ENCODE data around the gene ATP8B2. TPM values are rescaled to one million over a fixed set of nuclear protein-coding genes. Genes with fewer than 3 reads are reported as not detected.
A peak's percentile ranks its signal among the peaks of the same experiment; 100 is the strongest.

Gene ATP8B2
- polyA plus RNA-seq, 1 of the 3 experiments (the other 2 are of a cell fraction): 50.7 TPM

GRCh38 chr1:154324241-154324640 lies 1.1 kb upstream of the ATP8B2 start:
- DNase-seq: no peak
- peak overlapping the region; percentile 89 for H2AFZ ChIP-seq (ENCODE audit: low read depth)
- H3K27me3 ChIP-seq (ENCODE audit: insufficient read depth): no peaks in the 10 kb centered on the region; the same call in 1 of the 2 replicates
- peaks cover 6% of the 10 kb centered on the region for H4K20me1 ChIP-seq (ENCODE audit: insufficient read depth)
- no peak for TF ChIP-seq MEF2A (IDR thresholded peaks at IDR 0.05; ENCODE audit: borderline replicate concordance, low read depth)
- no peak for TF ChIP-seq NFIC (IDR thresholded peaks at IDR 0.05; ENCODE audit: borderline replicate concordance)
- no peak for TF ChIP-seq REST (IDR thresholded peaks at IDR 0.05; ENCODE audit: low read depth, low read length)
- no peak for TF ChIP-seq USF2 (IDR thresholded peaks at IDR 0.05; ENCODE audit: borderline replicate concordance, low read depth, low read length)
- TF ChIP-seq RCOR1 (IDR thresholded peaks at IDR 0.05; ENCODE audit: low read length): no peak
- TF ChIP-seq SMC3 (IDR thresholded peaks at IDR 0.05; ENCODE audit: low read depth, low read length): no peak
- no peak for TF ChIP-seq CTCF (IDR thresholded peaks at IDR 0.05)
- no peak for TF ChIP-seq EP300 (IDR thresholded peaks at IDR 0.05; ENCODE audit: borderline replicate concordance in 1 of 2, low read depth in 1 of 2, low read length in 1 of 2)
- no peak for TF ChIP-seq GABPA (IDR thresholded peaks at IDR 0.05; ENCODE audit: low read depth)
- no peak for TF ChIP-seq TAF1 (IDR thresholded peaks at IDR 0.05; ENCODE audit: borderline replicate concordance, low read depth, low read length)
- TF ChIP-seq EZH2phosphoT487 (IDR thresholded peaks at IDR 0.05; ENCODE audit: borderline replicate concordance, low read depth): no peak
- TF ChIP-seq RFX5 (IDR thresholded peaks at IDR 0.05; ENCODE audit: low read length): no peak
- TF ChIP-seq MXI1 (IDR thresholded peaks at IDR 0.05; ENCODE audit: low read depth, low read length): no peak
- H3F3A ChIP-seq (replicated peaks; ENCODE audit: insufficient read depth): peaks cover 11% of the 10 kb centered on the region
- ChIA-PET POLR2A (no interaction called here), CTCF (interaction anchor here (0.5 to 6.3 kb wide), 17 partner anchors 8 to 502 kb away, joined by 3 to 99 read pairs (median 7); partner anchors contain the start of genes HAX1 and IL6R)
- 0 out of 2 replicates have a peak overlapping the region, but pooled peaks have one; percentile 91 for H3K9ac ChIP-seq
- H3K4me1 ChIP-seq (ENCODE audit: control insufficient read depth in 1 of 2, insufficient read depth in 2 of 2, low read depth in 1 of 2, low read length in 1 of 2): peaks cover 21 to 38% of the 10 kb centered on the region in 2 experiments; a peak in 3 of 4 replicates
- peak overlapping the region; percentile 78 to 84; a peak in 3 of 4 replicates for H3K4me3 ChIP-seq (ENCODE audit: low read depth in 2 of 2, low read length in 1 of 2)
- no peaks in the 10 kb centered on the region for H3K36me3 ChIP-seq (replicated peaks in 1 of 2; ENCODE audit: control insufficient read depth in 1 of 2, insufficient read depth in 2 of 2, low read length in 1 of 2)
- H3K79me2 ChIP-seq (ENCODE audit: insufficient read depth): peaks cover 35% of the 10 kb centered on the region
- H3K4me2 ChIP-seq: peak overlapping the region; percentile 94
- 100% methylated on average over 1 of the region's 2 CpGs for WGBS (ENCODE audit: low lambda C conversion rate)
- no peaks in the 10 kb centered on the region for H3K9me3 ChIP-seq
- peak overlapping the region in 1 of 2 experiments; percentile 91; a peak in 2 of 4 replicates for H3K27ac ChIP-seq (ENCODE audit: low read depth in 2 of 2, low read length in 1 of 2)
- H3K9me2 ChIP-seq: no peaks in the 10 kb centered on the region
